ENCODE results near the gene HTR3E.
A peak's percentile ranks its signal among the peaks of the same experiment; 100 is the strongest.
"Not testable (repeated sequence)": the region's sequence is repeated elsewhere in the genome, so short reads cannot be mapped to it uniquely, and the experiment has no call there.

HTR3E gene

GRCh38 chr3:184096811-184097383, at the start of gene HTR3E:
HTR3E (plus strand) TSS chr3:184097064; CDS start chr3:184097530, 466 bp downstream.
- H3K4me3 ChIP-seq (ENCODE audit: low read depth, low read length) = no peak within 1 kb of the TSS
- no peak for DNase-seq (ENCODE audit: low read depth)

DNA sequence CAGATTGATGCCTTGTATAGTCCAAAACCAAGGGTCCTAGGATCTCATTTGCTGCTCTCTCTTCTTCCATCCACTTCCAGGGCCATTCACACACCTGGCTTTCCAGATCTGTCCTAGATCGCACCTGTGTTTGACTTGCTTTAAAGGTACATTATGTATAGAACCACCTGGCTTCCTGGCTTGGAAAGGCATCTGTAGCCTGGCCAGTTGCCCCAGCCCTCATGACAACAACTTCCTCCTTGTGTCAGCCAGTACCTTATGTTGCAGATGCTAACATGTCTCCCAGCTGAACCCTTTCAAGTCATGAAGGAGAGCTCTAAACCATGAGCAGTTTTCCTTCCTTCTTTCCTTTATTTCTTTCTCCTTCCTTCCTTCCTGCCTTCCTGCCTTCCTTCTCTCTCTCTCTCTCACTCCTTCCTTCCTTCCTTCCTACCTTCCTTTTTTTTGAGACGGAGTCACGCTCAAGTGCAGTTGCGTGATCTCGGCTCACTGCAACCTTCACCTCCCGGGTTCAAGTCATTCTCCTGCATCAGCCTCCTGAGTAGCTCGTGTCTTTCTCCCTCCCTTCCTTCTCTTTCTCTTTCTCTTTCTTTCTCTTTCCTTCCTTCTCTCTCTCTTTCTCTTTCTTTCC, 46.5 kb upstream of the HTR3E start:
- no peak overlapping the region for H3K4me3 ChIP-seq (ENCODE audit: low read depth, low read length)
- no peak for DNase-seq (ENCODE audit: low read depth)

GRCh38 chr3:184052767-184053166, 44.1 kb upstream of the HTR3E start, which contains the start of gene HTR3C:
HTR3C (plus strand) TSS chr3:184053047; CDS start chr3:184053081, 34 bp downstream.
- no peak within 1 kb of the TSS for H3K4me3 ChIP-seq (ENCODE audit: low read depth, low read length)

GRCh38 chr3:184058029-184058428, 38.8 kb upstream of the HTR3E start:
- DNase-seq (ENCODE audit: low read depth) = peak; percentile 20

More at GRCh38 chr3:184052767-184053166, 44.1 kb upstream of the HTR3E start, which contains the start of gene HTR3C:
- no peak for DNase-seq (ENCODE audit: low read depth)

GRCh38 chr3:184059424-184059823, 37.4 kb upstream of the HTR3E start:
- H3K4me3 ChIP-seq (ENCODE audit: low read depth, low read length) = no peak overlapping the region
- DNase-seq (ENCODE audit: low read depth) = no peak

More at GRCh38 chr3:184058029-184058428, 38.8 kb upstream of the HTR3E start:
- no peak overlapping the region for H3K4me3 ChIP-seq (ENCODE audit: low read depth, low read length)

- H3K4me3 ChIP-seq (ENCODE audit: low read depth, low read length) = no peak overlapping the region
- no peak for DNase-seq (ENCODE audit: low read depth)
These were observed 34.2 kb upstream of the HTR3E start for GRCh38 chr3:184062637-184063036.

DNA sequence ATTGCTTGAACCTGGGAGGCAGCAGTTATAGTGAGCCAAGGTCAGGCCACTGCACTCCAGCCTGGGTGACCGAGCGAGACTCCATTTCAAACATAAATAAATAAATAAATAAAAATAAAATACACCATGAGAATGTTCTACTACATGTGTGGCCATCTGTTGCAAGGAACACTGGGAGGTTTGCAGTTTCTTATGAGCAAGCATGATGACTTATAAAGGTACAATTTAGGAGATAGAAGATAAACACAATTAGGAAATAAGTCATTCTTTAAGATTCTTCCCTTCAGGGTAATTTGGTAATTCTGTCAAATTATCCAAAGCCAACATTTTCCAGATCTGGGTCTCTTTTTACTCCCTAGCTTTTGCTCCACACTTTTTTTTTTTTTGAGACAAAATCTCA, 30.7 kb upstream of the HTR3E start:
- no peak for DNase-seq (ENCODE audit: low read depth)
- H3K4me3 ChIP-seq (ENCODE audit: low read depth, low read length) = no peak overlapping the region

GRCh38 chr3:184067573-184068055, 29.2 kb upstream of the HTR3E start:
- DNase-seq (ENCODE audit: low read depth) = no peak
- no peak overlapping the region for H3K4me3 ChIP-seq (ENCODE audit: low read depth, low read length)

- DNase-seq (ENCODE audit: low read depth) = no peak
- H3K4me3 ChIP-seq (ENCODE audit: low read depth, low read length) = no peak overlapping the region
These were observed 28.5 kb upstream of the HTR3E start for GRCh38 chr3:184068344-184068743.

DNA sequence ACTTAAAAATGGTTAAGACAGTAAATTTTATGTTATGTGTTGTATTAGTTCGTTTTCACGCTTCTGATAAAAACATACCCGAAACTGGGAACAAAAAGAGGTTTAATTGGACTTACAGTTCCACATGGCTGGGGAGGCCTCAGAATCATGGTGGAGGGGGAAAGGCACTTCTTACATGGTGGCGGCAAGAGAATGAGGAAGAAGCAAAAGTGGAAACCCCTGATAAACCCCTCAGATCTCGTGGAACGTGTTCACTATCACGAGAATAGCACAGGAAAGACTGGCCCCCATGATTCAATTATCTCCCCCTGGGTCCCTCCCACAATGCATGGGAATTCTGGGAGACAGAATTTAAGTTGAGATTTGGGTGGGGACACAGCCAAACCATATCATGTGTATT, 25.7 kb upstream of the HTR3E start:
- H3K4me3 ChIP-seq (ENCODE audit: low read depth, low read length); DNase-seq (ENCODE audit: low read depth): not testable (repeated sequence)

- DNase-seq (ENCODE audit: low read depth) = no peak
- no peak overlapping the region for H3K4me3 ChIP-seq (ENCODE audit: low read depth, low read length)
These were observed 23.2 kb upstream of the HTR3E start for GRCh38 chr3:184073621-184074020.

GRCh38 chr3:184075901-184076300, 21.0 kb upstream of the HTR3E start:
- DNase-seq (ENCODE audit: low read depth) = no peak
- no peak overlapping the region for H3K4me3 ChIP-seq (ENCODE audit: low read depth, low read length)

- DNase-seq (ENCODE audit: low read depth) = no peak
- no peak overlapping the region for H3K4me3 ChIP-seq (ENCODE audit: low read depth, low read length)
These were observed 19.0 kb upstream of the HTR3E start for GRCh38 chr3:184077881-184078280.

- DNase-seq (ENCODE audit: low read depth) = no peak
- no peak overlapping the region for H3K4me3 ChIP-seq (ENCODE audit: low read depth, low read length)
These were observed 18.0 kb upstream of the HTR3E start for GRCh38 chr3:184078851-184079250.

DNA sequence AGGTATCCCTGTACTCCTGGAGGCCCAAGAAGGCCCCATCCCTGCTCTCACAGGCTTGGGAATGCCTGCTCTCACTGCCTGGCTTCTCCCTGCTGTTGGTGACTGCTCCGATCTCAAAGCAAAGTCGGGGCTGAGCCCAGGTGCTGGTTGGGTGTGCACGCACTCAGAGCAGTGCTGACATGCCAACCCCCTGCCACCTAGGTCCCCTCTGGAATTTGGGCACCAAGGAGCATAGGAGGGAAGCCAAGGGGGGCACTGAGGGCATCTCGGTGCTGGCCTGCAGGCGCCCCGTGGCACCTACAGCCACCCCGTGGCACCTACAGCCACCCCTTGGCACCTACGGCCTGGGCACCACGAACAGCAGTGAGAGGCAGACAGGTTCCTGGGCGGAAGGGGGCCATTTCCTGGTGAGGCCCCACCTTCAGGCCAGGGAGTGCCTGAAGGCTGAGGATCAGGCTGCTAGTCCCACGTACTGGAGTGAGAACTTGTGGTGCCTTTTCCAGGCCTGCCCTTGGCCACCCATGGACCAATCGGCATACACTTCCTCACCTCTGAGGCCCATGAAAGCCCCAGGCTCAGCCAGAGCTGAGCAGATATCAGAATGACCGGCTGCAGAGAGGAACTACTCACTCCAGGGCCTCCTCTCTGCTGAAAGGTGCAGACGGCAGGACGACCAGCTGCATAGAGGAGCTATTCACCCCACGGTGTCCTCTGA, 15.6 kb upstream of the HTR3E start:
- DNase-seq (ENCODE audit: low read depth) = no peak
- no peak overlapping the region for H3K4me3 ChIP-seq (ENCODE audit: low read depth, low read length)

- no peak overlapping the region for H3K4me3 ChIP-seq (ENCODE audit: low read depth, low read length)
- DNase-seq (ENCODE audit: low read depth) = no peak
These were observed 14.8 kb upstream of the HTR3E start for GRCh38 chr3:184082034-184082433.

GRCh38 chr3:184082465-184082864, 14.4 kb upstream of the HTR3E start:
- no peak overlapping the region for H3K4me3 ChIP-seq (ENCODE audit: low read depth, low read length)
- DNase-seq (ENCODE audit: low read depth) = no peak

- DNase-seq (ENCODE audit: low read depth) = no peak
- H3K4me3 ChIP-seq (ENCODE audit: low read depth, low read length) = no peak overlapping the region
These were observed 11.4 kb upstream of the HTR3E start for GRCh38 chr3:184085389-184085852.

GRCh38 chr3:184092199-184092598, 4.7 kb upstream of the HTR3E start:
- no peak for DNase-seq (ENCODE audit: low read depth)
- H3K4me3 ChIP-seq (ENCODE audit: low read depth, low read length) = no peak overlapping the region

GRCh38 chr3:184097556-184097955, 692 bp downstream of the HTR3E start:
- H3K4me3 ChIP-seq (ENCODE audit: low read depth, low read length) = no peak overlapping the region
- DNase-seq (ENCODE audit: low read depth) = no peak
